ENCODE results near the gene GAK. TPM values are rescaled to one million over a fixed set of nuclear protein-coding genes. Genes with fewer than 3 reads are reported as not detected.

Gene GAK
- total RNA-seq, 4 donors from 2014 or later: 70.1 to 95.3 (median 78.1) TPM

- WGBS, 2 donors (ENCODE audit: low coverage in 1 of 2): 87% methylated on average over 3 of the region's 9 CpGs; no CpG with 5 or more reads in 1 of the 2 donors
- no peaks in the 10 kb centered on the region for H3K9me3 ChIP-seq
- no peak overlapping the region for H3K27ac ChIP-seq
- no peak for TF ChIP-seq POLR2A (IDR thresholded peaks at IDR 0.05)
- TF ChIP-seq, protein P1, sequence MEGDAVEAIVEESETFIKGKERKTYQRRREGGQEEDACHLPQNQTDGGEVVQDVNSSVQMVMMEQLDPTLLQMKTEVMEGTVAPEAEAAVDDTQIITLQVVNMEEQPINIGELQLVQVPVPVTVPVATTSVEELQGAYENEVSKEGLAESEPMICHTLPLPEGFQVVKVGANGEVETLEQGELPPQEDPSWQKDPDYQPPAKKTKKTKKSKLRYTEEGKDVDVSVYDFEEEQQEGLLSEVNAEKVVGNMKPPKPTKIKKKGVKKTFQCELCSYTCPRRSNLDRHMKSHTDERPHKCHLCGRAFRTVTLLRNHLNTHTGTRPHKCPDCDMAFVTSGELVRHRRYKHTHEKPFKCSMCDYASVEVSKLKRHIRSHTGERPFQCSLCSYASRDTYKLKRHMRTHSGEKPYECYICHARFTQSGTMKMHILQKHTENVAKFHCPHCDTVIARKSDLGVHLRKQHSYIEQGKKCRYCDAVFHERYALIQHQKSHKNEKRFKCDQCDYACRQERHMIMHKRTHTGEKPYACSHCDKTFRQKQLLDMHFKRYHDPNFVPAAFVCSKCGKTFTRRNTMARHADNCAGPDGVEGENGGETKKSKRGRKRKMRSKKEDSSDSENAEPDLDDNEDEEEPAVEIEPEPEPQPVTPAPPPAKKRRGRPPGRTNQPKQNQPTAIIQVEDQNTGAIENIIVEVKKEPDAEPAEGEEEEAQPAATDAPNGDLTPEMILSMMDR (IDR thresholded peaks at IDR 0.05): no peak
- TF ChIP-seq EP300 (IDR thresholded peaks at IDR 0.05): no peak
- TF ChIP-seq POLR2AphosphoS5 (IDR thresholded peaks at IDR 0.05): no peak
- H3K4me1 ChIP-seq: no peaks in the 10 kb centered on the region
- no peak overlapping the region for H3K4me3 ChIP-seq
- ATAC-seq: no peak
- no peaks in the 10 kb centered on the region for H3K27me3 ChIP-seq
- H3K36me3 ChIP-seq: peaks cover 0 to 97% of the 10 kb centered on the region in 2 donors
Measured at GRCh38 chr4:871484-871883, 60.6 kb downstream of the GAK start.

- H3K4me1 ChIP-seq: no peaks in the 10 kb centered on the region
- H3K36me3 ChIP-seq: peaks cover 0 to 97% of the 10 kb centered on the region in 2 donors
- TF ChIP-seq POLR2AphosphoS5 (IDR thresholded peaks at IDR 0.05) (no peak), POLR2A (IDR thresholded peaks at IDR 0.05) (no peak)
- TF ChIP-seq, protein P1 (IDR thresholded peaks at IDR 0.05): no peak
- H3K27me3 ChIP-seq: no peaks in the 10 kb centered on the region
- H3K4me3 ChIP-seq: no peak overlapping the region
- no peak for ATAC-seq
- WGBS, 2 donors (ENCODE audit: low coverage in 1 of 2): 90% methylated on average over 2 of the region's 20 CpGs; no CpG with 5 or more reads in 1 of the 2 donors
- H3K27ac ChIP-seq: no peak overlapping the region
- no peaks in the 10 kb centered on the region for H3K9me3 ChIP-seq
Measured at GRCh38 chr4:870951-871350, 61.2 kb downstream of the GAK start.

GRCh38 chr4:869776-870175, 62.3 kb downstream of the GAK start:
- H3K36me3 ChIP-seq: peaks cover 0 to 97% of the 10 kb centered on the region in 2 donors
- no peaks in the 10 kb centered on the region for H3K4me1 ChIP-seq
- 100% methylated on average over 6 of the region's 15 CpGs; no CpG with 5 or more reads in 1 of the 2 donors for WGBS, 2 donors (ENCODE audit: low coverage in 1 of 2)
- no peak overlapping the region for H3K27ac ChIP-seq
- TF ChIP-seq, protein P1 (IDR thresholded peaks at IDR 0.05): no peak
- TF ChIP-seq POLR2A (IDR thresholded peaks at IDR 0.05) (no peak), POLR2AphosphoS5 (IDR thresholded peaks at IDR 0.05) (no peak), EP300 (IDR thresholded peaks at IDR 0.05) (no peak)
- ATAC-seq: no peak
- H3K27me3 ChIP-seq: no peaks in the 10 kb centered on the region
- H3K4me3 ChIP-seq: no peak overlapping the region
- H3K9me3 ChIP-seq: no peaks in the 10 kb centered on the region

GRCh38 chr4:868421-868820, 63.7 kb downstream of the GAK start:
- no peaks in the 10 kb centered on the region for H3K4me1 ChIP-seq
- TF ChIP-seq POLR2A (IDR thresholded peaks at IDR 0.05) (no peak), POLR2AphosphoS5 (IDR thresholded peaks at IDR 0.05) (no peak), EP300 (IDR thresholded peaks at IDR 0.05) (no peak)
- TF ChIP-seq, protein P1 (IDR thresholded peaks at IDR 0.05): no peak
- peaks cover 0 to 97% of the 10 kb centered on the region in 2 donors for H3K36me3 ChIP-seq
- no peak overlapping the region for H3K27ac ChIP-seq
- H3K9me3 ChIP-seq: no peaks in the 10 kb centered on the region
- H3K27me3 ChIP-seq: no peaks in the 10 kb centered on the region
- no peak overlapping the region for H3K4me3 ChIP-seq
- no CpG with 5 or more reads among the region's 21 CpGs for WGBS, 2 donors (ENCODE audit: low coverage in 1 of 2)
- no peak for ATAC-seq

- Histone ChIP-seq H3K36me3 (peaks cover 0 to 97% of the 10 kb centered on the region in 2 donors), H3K9me3 (no peaks in the 10 kb centered on the region), H3K27ac (no peak overlapping the region), H3K4me3 (no peak overlapping the region), H3K27me3 (no peaks in the 10 kb centered on the region), H3K4me1 (no peaks in the 10 kb centered on the region)
- WGBS, 2 donors (ENCODE audit: low coverage in 1 of 2): no CpG with 5 or more reads among the region's 26 CpGs
- ATAC-seq: no peak
- no peak for TF ChIP-seq POLR2AphosphoS5 (IDR thresholded peaks at IDR 0.05)
- TF ChIP-seq POLR2A (IDR thresholded peaks at IDR 0.05): no peak
- TF ChIP-seq, protein P1 (IDR thresholded peaks at IDR 0.05): no peak
- no peak for TF ChIP-seq EP300 (IDR thresholded peaks at IDR 0.05)
Measured at GRCh38 chr4:867526-868250, 64.4 kb downstream of the GAK start.

Data from gastroesophageal sphincter (tissue), 4 donors.